Stimulated activated CD8-positive, alpha-beta memory T cell treated with anti-CD3 and anti-CD28 coated beads, Interleukin-15, amount 100 ng/mL, for 4 hours (primary cell): ENCODE measurements around the gene EXOC6B.

Experiments used
- DNase-seq, 2 donors: peaks; one replicate each; pipeline ENCODE4 v3.0.0-alpha.2; 2020; ENCODE audit warnings: low read depth in 2 of 2

EXOC6B gene

DNA sequence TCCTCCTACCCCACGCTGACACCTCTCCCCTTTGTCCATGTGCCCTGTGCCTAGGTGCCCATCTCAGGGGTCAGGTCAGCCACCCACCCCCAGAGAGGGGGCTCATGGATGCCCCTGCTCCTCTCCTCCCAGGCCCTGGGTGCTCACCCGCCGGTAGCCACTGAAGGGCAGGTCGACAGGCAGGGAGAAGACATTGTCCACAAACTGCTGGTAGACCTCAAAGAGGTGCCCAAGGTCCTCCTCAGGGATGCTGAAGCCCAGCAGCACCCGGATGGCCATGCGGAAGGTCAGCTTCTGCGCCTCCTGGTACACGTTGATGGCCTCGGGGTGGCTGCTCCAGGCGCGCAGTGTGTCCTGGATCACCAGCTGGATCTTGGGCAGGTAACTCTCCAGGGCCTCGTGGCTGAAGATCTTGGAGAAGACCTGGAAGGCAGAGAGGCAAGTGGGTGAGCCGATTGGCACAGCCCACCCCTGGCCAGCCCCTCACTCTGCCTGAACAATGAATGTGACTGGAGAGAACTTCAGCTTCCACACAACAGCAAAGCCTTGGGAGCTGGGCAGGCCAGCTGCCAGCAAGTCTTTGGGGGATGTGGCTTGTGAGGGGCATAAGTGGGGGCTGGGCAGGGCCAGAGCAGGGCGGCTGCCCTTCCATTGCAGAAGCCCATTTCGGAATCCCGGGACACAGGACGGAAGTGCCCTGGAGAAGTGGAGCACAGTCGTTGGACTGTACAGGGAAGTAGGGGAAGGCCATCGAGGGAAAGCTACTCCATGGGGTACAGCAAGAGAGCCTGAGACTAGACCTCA, 690.6 kb downstream of the EXOC6B start:
- DNase-seq = no peak

DNA sequence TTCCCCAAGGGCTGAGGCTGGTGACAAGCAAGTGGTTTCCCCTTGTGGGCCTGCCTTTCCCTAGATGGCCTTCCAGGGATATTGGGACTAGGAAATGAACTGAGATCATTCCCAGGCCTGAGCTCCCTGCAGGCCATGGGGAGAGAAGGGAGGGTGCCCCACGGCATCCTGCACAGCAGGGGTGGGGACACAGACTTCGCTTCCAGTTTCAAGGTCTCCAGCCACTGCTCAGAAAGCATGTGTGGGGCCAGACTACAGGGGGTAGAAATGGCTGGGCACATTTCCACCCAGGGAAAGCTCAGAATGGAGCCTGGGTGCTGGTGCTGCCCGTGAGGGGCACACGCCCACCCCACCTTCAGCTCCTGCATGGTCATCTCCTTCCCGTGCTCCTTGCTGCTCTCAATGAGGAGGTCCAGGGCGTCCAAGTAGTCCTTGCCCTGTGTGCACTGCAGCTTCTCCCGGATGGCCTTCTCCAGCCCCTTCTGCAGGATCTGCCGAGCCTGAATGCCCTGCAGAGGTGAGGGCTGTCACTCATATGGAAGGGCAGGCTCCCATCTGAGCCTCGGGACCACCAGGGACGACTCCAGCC, 691.3 kb downstream of the EXOC6B start:
- no peak for DNase-seq

DNA sequence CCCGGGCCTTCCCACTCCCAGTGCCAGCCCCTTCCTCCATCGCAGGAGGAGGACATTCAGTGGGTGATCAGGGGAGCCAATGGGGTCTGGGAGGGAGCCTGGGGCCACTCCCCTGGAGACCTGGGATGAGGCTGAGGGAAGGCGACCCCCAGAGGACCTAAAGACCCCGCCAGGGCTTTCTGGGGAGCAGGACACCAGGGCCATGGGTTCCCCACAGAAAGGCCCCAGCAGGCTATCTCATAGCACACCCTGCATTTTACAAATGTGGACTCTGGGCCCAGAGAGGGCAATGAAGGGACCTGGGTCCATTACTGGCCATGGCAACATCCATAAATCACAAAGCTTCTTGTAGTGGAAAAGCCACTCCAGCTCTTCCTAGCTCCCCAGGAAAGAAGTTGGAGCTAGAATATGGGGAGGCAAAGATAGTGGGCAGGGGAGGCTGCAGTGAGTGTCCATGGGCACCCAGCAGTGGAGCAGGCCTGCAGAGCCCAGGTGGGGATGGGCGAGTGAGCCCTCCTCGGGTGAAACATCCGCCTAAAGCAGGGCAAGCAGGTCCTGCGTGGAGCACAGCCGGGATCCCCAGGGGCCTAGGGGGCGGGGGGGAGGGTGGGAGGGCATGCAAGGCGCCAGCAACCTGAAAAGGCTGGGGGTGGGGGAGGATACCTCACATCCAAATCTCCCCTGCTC, 692.0 kb downstream of the EXOC6B start:
- DNase-seq = no peak

- DNase-seq = no peak
Observed at GRCh38 chr2:72132981-72133720, 692.7 kb downstream of the EXOC6B start.

- no peak for DNase-seq
Observed at GRCh38 chr2:72131916-72132841, 693.7 kb downstream of the EXOC6B start.

DNA sequence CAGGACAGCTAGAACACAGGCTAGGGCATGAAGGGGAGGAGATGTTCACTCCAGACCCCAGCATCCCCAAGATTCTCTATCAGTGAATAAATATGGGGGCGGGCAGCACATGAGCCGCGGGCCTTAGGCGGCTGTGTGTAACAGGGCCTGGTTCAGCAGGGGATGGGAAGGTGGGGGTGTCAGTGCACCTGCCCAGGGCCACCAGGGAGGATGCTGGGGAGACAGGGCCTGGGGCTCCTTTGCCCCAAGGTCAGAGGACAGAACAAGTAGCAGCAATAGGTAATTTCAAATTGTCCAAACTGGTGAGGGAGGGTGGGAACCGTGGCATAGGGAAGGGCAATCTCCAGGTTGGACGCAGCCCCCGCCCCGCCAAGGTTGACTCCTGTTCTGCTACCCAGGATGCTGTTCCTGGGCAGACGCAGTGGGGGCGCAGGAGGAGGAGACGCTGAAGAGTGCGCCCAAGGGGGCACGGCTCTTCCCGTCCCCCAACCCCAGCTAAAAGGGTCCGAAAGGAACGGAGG, 694.4 kb downstream of the EXOC6B start:
- DNase-seq = no peak

- DNase-seq = no peak
Observed at GRCh38 chr2:72130659-72131360, 695.0 kb downstream of the EXOC6B start.

DNA sequence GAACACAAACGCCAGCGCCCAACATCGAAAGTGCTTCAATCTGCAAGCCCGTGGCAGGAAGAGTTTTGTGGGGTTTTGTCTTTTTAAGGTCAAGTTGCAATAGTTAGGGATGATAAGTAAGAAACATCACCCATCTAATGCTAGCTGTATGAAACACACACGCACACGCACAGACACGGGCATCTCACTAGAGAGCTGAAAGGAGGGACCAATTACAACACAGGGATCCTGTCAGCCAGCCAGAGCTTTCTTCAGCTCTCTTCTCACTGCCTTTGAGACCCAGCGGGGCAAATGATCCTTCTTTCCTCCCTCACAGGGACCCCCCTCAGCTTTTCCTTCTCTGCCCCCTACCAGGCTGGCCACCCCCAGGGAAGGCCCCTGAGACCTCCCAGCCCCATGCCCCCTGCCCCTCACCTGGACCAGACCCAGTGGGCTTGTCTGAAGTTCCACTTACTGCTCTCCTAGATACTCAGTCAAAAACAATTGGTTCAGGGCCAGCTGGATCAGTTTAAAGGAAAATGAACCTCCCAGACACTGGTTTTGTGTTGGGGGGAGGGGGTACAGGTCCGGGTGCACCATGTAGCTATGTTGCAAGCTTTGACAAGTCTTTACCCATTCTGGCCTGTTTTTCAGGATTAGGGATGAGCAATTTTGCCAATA, 696.0 kb downstream of the EXOC6B start:
- no peak for DNase-seq

- DNase-seq = no peak
Observed at GRCh38 chr2:72128843-72129227, 697.0 kb downstream of the EXOC6B start.

DNA sequence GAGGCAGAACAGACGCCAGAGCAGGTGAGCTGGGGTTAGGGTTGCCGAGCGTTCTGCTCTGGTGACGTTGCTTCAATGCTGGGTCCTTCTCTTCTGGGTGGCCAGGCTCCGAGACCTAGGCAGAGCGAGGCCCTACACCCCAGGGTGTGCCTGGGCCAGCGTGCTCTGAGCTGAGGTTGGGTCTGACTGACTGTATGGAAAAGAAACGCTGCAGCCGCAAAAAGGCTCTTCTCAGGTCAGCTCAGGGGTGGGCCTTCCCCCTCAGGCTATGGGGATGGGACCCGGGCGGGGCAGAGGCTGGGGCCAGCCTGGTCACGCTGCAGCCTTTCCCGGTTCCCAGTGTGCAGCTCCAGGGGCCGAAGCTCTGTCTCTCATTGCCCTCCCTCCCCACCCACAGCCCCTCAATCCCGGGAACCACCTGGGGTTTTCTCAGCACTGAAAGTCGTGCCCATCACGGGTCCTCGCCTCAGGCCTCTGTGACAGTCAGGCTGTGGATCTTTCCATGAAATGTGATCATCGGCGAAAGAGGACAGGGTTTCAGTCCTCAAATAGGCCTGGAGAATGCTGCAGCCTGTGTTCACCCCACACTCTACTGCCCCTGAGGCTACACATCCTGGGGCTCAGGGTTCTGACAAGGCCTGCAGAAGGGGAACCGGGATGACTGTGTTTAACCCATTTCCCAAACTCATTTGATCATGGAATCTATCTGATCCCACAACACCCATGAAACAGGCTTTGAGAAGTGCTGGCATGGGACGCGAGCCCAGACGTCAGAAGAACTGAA, 697.6 kb downstream of the EXOC6B start:
- no peak for DNase-seq

DNA sequence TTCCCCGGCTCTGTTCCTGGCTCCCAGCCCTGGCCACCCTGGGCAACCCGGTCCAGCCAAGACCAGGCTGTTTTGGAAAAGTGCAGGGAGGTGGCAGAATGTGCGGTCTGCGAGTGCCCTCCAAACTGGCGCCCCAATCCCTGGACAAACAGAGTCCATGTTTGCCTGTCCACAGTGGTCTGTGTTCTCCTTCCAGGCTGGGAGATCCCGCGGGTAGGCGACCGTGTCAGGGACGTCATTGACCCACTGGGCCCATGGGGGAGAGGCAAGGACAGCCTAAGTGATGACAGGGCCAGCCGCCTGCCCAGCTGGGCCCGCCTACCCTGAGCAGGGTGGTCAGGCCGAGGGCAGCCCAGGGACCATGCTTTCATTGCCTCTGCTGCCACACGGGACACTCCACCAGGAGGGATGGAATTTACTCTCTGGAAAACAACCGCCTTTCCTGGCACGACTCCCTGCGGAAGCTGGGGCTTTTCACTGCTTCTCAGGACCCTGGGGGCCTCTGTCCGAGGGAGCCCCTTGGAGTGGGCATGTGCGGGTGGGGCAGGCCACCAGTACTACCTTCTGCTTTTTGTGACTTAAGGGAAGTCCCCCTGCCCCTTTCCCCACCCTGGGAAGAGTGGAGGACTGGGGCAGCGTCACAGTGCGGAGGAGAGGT, 698.3 kb downstream of the EXOC6B start:
- no peak for DNase-seq

GRCh38 chr2:72126186-72127100, 699.4 kb downstream of the EXOC6B start:
- no peak for DNase-seq
